ENCODE data around the gene RPL10L.

RPL10L gene

GRCh38 chr14:46646796-46647195 lies 4.8 kb downstream of the RPL10L start:
- TF ChIP-seq, protein P1, sequence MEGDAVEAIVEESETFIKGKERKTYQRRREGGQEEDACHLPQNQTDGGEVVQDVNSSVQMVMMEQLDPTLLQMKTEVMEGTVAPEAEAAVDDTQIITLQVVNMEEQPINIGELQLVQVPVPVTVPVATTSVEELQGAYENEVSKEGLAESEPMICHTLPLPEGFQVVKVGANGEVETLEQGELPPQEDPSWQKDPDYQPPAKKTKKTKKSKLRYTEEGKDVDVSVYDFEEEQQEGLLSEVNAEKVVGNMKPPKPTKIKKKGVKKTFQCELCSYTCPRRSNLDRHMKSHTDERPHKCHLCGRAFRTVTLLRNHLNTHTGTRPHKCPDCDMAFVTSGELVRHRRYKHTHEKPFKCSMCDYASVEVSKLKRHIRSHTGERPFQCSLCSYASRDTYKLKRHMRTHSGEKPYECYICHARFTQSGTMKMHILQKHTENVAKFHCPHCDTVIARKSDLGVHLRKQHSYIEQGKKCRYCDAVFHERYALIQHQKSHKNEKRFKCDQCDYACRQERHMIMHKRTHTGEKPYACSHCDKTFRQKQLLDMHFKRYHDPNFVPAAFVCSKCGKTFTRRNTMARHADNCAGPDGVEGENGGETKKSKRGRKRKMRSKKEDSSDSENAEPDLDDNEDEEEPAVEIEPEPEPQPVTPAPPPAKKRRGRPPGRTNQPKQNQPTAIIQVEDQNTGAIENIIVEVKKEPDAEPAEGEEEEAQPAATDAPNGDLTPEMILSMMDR (IDR thresholded peaks at IDR 0.05; ENCODE audit: extremely low read depth, missing control alignments) = no peak
- DNase-seq (ENCODE audit: low spot score) = no peak

DNA sequence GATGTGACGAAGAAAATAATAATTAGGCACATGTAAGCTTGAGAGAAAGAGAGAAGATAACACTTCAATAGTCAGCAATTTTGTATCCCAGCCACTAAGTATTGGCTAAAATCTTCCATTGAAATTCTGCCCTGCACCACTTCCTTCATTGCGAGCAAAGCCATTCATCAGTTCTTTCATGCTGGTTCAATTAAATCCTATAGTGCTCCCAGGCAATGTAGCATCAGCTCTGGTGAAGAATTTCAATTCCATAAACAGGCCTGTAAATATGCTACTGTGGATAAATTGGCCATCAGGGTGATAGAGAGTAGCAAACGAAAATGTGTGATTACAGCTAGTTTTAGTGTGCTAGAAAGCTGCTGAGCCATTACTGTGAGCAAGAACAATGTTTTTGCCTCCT lies 24.7 kb downstream of the RPL10L start:
- no peak for DNase-seq (ENCODE audit: low spot score)
- TF ChIP-seq, protein P1 (IDR thresholded peaks at IDR 0.05; ENCODE audit: extremely low read depth, missing control alignments) = no peak
